HG03280 (cell line): ENCODE measurements around the gene CREB3L2.
"Not testable (repeated sequence)": the region's sequence is repeated elsewhere in the genome, so short reads cannot be mapped to it uniquely, and the experiment has no call there.

ENCODE experiments used
- ATAC-seq: cut with Tn5 transposase; IDR thresholded peaks from one replicate; pipeline ENCODE4 v1.9.1; 2021; ENCODE audit warnings: mild to moderate bottlenecking, moderate library complexity; ENCODE audit not compliant: unreplicated experiment

Gene CREB3L2

DNA sequence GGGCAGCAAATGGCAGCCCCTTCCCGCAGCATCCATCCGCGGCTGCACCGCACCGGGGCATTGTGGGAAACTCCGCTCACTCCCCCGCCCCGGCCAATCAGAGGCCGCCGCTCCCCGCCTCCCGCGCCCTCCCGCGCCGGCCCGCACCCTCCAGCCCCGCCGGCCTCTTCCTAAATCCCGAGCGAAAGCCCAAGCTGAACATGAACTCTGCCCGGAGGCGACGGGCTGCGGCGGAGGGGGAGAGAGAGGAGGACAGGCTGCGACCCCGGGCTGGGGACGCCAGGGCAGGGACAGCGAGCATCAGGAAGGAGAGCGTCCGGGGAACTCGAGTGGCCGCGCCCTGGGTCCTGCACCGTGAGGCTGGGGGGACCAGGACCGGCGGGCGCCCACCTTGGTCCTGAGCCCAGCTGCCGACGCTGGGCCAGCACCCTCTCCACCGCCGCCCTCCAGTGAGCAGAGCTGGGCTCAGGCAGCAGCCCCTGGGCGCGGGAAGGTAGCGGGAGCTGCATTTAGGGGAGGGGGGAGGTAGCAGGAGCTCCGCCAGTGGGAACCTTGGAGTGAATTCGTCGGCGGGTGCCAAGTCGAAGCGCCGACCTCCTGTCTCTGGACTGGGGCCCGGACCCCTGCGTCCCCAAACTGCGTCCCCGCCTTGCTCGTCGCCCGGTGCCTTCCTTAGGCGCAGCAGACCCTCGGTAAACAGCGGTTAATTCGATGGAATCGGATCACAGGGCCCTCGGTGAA lies 154.9 kb downstream of the CREB3L2 start, which contains the start of gene DGKI:
DGKI (minus strand) TSS at position 148 of the 741 bp plus-strand sequence.
- ATAC-seq: no peak

DNA sequence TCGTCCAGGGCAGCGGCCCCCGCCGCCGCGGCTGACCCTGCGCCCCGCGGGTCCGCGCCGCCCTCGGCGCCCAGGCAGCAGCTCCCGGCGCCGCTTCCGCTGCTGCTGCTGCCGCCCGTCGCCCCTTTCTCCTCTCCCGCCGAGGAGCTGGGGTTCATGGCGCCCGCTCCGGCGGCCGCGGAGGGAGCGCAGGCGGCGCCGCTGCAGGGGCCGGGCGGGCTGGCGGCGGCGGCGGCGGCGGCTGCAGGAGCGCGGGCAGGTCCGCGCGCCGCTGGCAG lies 155.4 kb downstream of the CREB3L2 start:
- no peak for ATAC-seq

DNA sequence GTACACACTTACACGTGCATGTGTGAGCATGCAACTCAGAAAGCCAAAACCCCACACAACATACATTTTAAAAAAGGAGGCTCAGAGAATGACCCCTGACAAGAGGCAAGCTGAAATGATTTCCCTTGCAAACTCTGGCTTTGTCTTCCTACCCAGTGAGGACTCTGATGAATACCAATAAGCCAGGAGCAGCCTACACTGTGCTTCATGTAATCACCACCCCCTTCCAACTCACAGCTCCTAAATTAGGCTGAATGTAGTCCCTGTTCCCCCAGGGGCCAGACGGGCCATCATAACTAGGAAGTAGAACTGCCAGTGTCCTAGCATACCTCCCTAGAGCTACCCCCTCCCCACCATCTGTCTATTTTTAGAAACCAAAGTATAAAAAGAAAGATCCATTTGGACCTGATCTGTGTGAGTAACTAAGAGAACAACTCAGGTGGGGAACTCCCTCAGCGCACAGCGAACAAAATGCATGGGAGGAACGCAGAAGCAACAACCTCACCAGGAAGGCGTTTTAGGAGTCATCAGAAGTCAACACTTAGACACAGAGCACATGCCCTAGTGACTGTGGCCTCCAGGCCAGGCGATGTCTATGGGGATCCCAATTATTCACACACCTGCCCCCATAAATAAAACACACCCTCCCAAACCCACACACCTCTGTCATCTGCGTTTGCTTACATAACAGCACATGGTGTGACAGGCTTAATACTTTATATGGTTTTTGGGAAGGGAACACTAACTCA lies 157.0 kb downstream of the CREB3L2 start:
- no peak for ATAC-seq

DNA sequence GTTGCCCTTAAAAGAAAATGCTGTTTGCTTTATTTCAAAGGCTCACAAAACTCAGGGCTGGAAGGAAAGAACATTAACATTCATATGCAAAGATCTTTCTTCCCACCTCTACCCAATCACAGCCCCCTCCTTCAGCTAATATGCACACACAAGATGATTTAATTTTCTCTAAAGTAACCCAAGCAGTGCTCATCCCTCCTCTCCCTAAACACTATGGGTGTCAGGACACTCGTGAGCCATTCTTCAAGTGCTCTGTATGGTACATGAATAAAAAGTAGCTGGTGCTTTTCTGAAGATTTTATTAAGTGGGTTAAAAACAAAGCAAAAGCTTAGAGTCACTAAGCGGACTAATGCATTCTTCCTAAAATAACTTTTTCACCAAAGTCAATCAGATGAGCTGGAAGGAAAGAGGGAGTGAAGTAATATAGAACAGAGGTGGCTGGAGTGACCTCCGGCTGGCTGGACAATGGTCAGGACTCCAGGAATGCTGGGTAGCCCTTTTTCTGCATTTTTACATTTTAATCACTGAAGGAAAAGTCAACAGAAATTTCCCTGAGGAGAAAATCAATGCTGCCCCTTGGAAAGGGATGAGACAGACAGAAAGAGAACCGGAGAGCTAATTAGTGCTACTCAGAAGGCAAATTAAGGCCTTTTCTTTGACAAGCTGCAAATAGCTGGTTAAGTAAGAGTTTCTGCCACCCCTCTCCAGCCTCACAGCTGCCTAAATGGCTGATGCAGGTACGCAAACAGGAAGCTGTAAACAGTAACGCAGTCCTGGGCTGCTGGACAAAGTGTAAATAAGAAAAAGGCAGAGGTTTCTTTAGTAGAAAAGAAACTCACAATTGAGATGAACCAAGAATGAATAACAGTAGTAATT lies 161.7 kb downstream of the CREB3L2 start:
- ATAC-seq: no peak

DNA sequence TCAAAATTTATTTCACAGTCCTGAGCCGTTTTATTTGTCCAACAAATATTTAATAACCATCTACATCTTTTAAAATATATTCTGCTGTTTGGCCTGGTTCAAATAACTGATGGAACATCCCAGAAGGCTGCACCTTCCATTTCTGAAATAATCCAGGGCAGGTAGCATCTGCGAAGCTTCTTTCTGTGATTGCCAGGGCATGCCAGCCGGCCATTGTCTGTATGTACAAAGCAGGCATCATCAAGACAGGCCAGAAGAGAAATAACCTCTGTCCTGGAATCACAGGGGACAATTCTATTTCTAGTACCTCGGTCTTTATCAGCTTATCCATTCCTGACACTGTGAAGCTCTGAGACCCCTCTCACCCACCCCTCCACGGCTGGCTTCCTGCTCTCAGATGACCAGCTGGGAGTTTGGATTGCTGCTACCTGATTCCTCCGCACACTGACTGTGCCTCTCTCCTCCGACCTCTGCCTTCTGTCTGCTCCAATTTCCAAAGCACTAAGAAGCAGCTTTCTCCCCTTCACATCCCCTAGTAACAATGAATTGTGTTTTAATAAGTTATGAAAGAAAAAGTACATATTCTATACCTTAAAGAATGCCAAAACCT lies 163.1 kb downstream of the CREB3L2 start:
- no peak for ATAC-seq

DNA sequence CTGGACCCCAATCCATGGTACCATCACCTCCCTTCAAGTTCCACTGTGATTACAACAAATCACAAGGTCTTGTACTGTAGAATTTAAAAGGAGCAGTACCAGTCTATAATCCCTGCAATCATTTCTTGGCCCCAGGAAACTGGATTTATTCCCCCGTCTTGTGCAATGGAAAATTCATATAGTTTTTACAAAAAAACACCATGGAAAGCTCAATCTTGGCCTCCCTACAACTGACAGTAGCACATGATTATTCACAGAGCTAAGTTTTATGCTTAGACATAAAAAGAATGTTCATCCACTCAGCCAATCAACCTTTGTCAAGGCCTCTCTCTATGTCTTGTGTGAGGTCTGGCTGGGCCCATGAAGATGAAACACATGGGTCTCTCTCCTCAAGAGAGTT lies 165.3 kb downstream of the CREB3L2 start:
- no peak for ATAC-seq

DNA sequence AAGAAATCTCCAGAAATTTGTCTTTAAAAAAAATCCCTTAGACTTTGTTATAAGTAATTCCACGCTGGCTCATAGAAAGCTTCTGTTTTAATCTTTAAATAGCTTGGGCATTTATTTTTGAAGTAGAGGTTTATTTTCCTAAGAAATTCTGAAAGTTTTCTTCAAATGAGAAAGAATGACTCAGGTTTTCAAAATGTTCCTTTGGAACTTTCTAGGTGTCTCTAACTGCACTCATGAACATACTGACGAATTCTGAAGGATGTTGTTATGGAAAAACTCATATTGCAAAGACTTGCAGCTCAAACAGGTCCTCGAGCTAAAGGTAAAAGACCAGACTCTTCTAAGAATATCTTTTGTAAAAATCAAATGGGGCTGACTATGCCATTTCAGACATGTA lies 165.8 kb downstream of the CREB3L2 start:
- no peak for ATAC-seq

DNA sequence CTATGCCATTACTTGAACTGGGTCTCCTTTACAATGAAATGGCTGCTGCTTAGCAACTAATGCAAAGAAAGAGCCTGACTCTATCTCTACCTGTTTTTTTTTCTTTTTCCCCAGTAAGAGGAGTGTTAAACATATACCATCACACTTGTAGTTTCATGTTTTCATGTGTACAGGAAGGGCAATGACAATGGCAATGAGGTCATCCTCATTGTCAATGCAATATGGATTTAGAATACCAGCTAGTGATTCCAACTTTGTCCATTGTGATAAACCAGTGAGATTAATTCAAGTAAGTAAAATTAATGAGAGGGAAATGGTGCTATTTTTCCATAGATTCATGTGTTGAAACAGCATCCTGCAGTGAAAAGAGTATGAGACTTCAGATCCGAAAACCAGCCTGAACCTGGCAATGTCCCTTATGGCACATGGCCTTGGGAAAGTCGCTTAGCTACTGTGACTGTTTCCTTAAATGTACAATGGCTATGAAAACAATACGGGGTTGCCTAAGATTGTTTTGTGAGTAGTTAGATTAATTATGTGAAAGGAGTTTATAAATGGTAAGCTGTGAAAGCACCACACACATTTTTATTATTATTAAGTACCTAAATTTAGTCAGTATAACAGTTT lies 166.3 kb downstream of the CREB3L2 start:
- ATAC-seq: no peak

DNA sequence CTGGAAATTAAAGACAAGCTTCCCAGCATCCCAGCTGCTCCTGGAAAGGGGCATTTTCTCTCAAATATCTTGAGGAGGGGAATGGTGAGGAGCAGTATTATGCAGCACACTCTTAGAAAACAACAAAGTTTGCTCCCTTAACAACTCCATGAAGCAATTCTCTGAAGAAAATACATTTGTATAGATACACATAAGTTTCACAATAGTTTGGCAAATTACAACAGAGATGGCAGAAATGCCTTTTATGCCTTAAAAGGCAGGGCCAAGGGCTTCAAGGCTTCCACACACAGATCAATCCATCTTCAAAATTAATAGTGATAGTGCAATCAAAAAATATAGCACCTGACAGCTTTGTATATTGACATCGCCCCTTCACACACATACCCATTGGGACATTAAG lies 167.3 kb downstream of the CREB3L2 start:
- no peak for ATAC-seq

DNA sequence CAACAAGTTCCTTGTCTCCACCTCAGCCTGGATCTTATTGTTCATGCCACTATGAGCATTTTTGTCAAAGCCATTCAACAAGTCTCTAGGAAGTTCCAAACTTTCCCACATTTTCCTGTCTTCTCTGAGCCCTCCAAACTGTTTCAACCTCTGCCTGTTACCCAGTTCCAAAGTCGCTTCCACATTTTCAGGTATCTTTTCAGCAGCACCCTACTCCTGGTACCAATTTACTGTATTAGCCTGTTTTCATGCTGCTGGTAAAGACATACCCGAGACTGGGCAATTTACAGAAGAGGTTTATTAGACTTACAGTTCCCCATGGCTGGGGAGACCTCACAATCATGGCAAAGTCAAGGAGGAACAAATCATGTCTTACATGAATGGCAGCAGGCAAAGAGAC lies 168.9 kb downstream of the CREB3L2 start:
- not testable (repeated sequence) for ATAC-seq

DNA sequence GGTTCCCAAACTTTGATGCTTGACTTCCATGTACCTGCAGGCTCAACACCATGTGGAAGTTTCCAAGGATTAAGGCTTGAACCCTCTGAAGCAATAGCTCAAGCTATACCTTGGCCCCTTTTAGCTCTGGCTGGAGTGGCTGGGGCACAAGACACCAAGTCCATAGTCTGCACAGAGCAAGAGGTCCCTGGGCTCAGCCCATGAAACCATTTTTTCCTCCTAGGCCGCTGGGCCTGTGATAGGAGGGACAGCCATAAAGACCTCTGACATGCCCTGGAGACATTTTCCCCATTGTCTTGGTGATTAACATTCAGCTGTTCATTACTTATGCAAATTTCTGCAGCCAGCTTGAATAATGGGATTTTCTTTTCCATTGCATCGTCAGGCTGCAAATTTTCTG lies 169.5 kb downstream of the CREB3L2 start:
- ATAC-seq: no peak

DNA sequence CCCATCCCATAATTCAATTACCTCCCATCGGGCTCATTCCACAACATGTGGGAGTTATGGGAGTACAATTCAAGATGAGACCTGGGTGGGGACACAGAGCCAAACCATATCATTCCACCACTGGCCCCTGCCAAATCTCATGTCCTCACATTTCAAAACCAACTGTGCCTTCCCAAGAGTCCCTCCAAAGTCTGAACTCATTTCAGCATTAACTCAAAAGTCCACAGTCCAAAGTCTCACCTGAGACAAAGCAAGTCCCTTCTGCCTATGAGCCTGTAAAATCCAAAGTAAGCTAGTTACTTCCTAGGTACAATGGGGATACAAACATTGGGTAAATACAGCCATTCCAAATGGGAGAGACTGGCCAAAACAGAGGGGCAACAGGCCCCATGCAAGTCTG lies 170.3 kb downstream of the CREB3L2 start:
- ATAC-seq: not testable (repeated sequence)

DNA sequence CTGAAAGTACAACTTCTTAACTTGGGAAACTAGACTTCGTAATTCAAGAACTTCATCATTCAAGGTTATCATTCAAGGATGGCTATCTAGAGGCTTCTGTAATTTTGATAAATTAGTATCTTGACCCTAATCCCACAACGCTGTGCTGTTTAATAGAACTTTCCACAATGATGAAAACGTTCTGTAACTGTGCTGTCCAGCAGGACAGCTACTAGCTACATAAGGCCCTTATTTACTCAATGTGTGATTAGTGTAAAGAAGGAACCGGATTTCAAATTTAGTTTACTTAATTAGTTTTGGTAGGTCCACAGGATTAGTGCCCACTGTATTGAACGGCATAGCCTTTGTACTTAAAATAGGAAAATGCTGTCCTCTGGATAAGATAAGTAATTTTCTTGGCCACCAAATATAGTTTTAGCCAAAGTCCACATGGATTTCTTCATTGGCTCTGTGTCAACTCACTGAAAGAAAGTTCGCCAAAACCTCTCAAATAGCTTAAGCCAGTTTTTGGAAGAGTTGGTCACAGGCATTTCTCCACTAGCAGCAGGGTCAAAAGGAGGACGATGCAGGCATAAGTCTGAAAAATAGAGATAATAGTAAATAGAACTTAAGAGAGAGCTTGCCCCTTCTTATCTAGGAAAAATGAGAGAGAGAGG lies 172.4 kb downstream of the CREB3L2 start:
- ATAC-seq: no peak

DNA sequence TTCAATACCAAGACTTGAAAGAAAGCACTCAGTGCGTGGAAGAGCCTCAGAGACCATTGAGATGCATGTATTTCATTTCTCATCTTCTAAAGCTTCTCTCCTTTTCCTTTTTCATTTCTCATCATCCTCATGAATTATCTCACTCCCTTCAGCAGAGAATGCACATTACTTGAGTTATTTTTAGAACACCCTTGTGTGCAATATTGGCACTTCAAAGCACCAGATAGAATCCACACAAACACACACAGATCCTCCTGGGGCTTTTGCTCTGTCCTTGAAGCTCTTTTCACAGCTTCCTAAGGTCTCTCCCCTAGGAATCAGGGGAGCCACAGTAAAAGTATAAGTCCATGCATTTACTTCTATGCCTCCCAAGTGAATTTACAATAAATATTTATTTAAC lies 173.4 kb downstream of the CREB3L2 start:
- no peak for ATAC-seq

DNA sequence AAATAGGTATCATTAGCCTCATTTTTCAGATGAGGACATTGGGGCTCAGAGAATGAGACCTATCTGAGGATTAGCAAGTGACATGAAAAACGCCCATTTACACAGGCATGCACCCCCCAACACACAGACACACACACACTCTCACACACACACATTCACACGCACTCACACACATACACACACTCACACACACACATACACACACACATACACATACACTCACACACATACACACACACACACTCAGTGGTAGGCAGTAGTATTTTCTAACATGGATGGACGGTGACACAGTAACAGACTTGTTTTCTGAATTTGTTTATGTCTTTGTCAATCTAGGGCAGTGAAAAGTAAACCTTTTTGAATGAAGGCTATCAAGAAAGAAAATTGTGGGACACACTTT lies 176.4 kb downstream of the CREB3L2 start:
- ATAC-seq: no peak
